NCI-H526 (cell line): ENCODE measurements around the gene FAXDC2.

ENCODE experiments used
- DNase-seq, 2 experiments: peaks; one replicate each; lab custom pipeline; 2025; lab: John Stamatoyannopoulos, UW

Gene FAXDC2

GRCh38 chr5:154794525-154795234, 55.7 kb downstream of the FAXDC2 start:
- DNase-seq, result no peak

GRCh38 chr5:154793599-154794524, 56.5 kb downstream of the FAXDC2 start:
- no peak for DNase-seq

- no peak for DNase-seq
Observed at GRCh38 chr5:154791535-154791934, 58.9 kb downstream of the FAXDC2 start.

- no peak for DNase-seq
Observed at GRCh38 chr5:154788212-154788611, 62.2 kb downstream of the FAXDC2 start.

- DNase-seq, result no peak
Observed at GRCh38 chr5:154786414-154786813, 64.0 kb downstream of the FAXDC2 start.

- DNase-seq, result no peak
Observed at GRCh38 chr5:154784856-154785255, 65.5 kb downstream of the FAXDC2 start.

GRCh38 chr5:154783774-154784460, 66.5 kb downstream of the FAXDC2 start:
- no peak for DNase-seq

- no peak for DNase-seq
Observed at GRCh38 chr5:154782812-154783592, 67.4 kb downstream of the FAXDC2 start.

GRCh38 chr5:154782326-154782725, 68.1 kb downstream of the FAXDC2 start:
- DNase-seq, result no peak

GRCh38 chr5:154780128-154780527, 70.3 kb downstream of the FAXDC2 start:
- DNase-seq, result no peak

- DNase-seq, result no peak
Observed at GRCh38 chr5:154779105-154779504, 71.3 kb downstream of the FAXDC2 start.

GRCh38 chr5:154778534-154778933, 71.9 kb downstream of the FAXDC2 start:
- DNase-seq, result no peak

- no peak for DNase-seq
Observed at GRCh38 chr5:154776167-154776566, 74.2 kb downstream of the FAXDC2 start.

- no peak for DNase-seq
Observed at GRCh38 chr5:154773326-154773725, 77.1 kb downstream of the FAXDC2 start.

GRCh38 chr5:154771383-154771901, 79.0 kb downstream of the FAXDC2 start:
- DNase-seq, result peak in 1 of 2 experiments; percentile 14

GRCh38 chr5:154770111-154770510, 80.3 kb downstream of the FAXDC2 start:
- DNase-seq, result no peak
